DOHH2 (cell line): ENCODE results near the gene DTX4.

Experiments
- EZH2phosphoT487 ChIP-seq: fragments of 200-600 bp; sonication (generic); IDR thresholded peaks from 2 replicates; pipeline ENCODE4 v1.6.1; 2017; ENCODE audit warnings: borderline replicate concordance, mild to moderate bottlenecking, antibody characterized with exemption, low read length, moderate library complexity, mixed read lengths
- TF ChIP-seq, protein P1 (sequence below): fragments of 200-600 bp; sonication (generic); IDR thresholded peaks from one replicate; pipeline ENCODE4 v1.5.1; 2014; ENCODE audit warnings: antibody characterized with exemption, mild to moderate bottlenecking, low read depth, low read length; ENCODE audit not compliant: poor library complexity, severe bottlenecking

DNA sequence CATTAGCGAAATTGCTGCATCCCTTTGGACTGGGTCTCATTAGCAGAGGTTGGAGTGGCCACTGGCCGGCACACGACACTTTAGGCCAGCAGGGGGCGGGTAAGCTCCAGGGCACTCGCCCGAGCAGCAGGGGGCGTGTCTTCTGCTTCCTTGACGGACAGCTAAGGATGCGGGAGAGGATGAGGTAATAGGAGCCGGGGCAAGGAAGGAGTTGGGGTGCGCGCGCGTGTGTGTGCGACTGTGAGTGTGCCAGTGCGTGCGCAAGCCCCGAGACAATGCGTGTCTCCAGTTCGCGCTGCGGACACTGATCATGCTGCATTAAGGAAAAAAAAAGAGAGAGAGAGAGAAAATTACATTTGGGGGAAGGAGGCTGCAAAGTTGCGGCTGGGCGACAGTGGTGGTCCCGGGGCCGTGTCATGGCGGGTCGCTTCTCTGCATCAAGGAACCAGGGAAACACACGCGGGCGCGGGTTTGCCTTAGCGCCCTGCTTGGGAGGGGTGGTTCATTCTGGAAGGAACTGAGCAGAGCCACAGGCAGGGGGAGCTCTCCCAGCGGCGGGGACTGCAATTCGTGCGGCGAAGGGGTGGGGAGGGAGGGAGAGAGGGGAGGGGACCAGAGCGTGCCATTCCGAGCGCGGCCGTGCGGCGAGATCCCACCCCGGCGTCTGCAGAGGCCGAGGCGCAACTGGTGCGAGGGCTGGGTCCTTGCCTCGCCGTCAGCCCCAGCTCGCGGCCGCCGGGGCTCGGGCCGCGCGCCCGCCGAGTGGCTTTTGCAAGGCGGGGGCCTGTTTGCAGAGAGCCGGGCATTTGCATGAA, at the start of gene DTX4:
- TF ChIP-seq, protein P1, sequence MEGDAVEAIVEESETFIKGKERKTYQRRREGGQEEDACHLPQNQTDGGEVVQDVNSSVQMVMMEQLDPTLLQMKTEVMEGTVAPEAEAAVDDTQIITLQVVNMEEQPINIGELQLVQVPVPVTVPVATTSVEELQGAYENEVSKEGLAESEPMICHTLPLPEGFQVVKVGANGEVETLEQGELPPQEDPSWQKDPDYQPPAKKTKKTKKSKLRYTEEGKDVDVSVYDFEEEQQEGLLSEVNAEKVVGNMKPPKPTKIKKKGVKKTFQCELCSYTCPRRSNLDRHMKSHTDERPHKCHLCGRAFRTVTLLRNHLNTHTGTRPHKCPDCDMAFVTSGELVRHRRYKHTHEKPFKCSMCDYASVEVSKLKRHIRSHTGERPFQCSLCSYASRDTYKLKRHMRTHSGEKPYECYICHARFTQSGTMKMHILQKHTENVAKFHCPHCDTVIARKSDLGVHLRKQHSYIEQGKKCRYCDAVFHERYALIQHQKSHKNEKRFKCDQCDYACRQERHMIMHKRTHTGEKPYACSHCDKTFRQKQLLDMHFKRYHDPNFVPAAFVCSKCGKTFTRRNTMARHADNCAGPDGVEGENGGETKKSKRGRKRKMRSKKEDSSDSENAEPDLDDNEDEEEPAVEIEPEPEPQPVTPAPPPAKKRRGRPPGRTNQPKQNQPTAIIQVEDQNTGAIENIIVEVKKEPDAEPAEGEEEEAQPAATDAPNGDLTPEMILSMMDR: peak; percentile 82
- no peak for TF ChIP-seq EZH2phosphoT487
